ENCODE data around the gene IKZF3.
"Not testable (repeated sequence)": the region's sequence is repeated elsewhere in the genome, so short reads cannot be mapped to it uniquely, and the experiment has no call there.

Gene IKZF3

GRCh38 chr17:39863918-39864746 lies at the start of gene IKZF3:
IKZF3 (minus strand) TSS chr17:39864312; CDS start chr17:39864126, 186 bp downstream.
- DNase-seq, result peak; percentile 84

DNA sequence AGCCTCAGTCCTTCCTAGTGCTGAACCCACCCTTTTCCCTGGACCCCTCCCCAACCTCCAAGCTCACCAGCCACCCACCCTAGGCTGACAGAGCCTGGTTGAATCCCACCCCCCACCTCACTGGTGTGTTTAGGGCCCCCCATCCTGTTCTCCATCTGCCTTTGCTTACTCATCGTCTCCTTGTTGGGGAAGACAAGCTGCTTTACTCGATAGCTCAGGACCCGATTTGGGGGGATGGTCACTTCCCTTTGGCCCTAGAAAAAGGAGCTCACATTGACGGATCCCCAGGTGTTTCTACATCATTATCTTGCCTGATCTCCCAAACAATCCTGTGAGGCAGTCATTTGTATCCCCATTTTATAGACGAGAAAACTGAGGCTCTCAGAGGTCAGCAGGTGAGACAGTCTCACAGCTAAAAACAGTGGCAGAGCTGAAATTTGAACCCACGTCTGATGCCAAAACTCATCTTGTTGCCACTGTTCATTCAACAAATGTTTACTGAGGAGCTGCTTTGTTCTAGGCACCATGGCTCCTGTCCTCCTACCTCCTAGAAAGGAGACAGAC lies 44.8 kb upstream of the IKZF3 start:
- DNase-seq, result no peak

DNA sequence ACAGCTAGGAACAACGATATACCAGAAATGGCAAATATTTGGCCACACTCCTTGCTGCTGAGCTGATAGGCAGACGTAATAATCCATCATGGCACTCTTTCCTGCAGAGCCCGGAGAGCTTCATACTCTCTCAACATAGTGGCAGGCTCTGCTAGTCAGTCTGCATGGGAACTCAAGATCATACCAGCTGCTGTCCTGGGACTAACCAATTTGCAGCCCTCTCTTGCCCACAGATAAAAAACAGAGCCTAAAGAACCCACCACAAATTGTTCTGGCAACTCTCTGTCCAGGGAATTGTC lies 40.8 kb upstream of the IKZF3 start:
- no peak for DNase-seq

DNA sequence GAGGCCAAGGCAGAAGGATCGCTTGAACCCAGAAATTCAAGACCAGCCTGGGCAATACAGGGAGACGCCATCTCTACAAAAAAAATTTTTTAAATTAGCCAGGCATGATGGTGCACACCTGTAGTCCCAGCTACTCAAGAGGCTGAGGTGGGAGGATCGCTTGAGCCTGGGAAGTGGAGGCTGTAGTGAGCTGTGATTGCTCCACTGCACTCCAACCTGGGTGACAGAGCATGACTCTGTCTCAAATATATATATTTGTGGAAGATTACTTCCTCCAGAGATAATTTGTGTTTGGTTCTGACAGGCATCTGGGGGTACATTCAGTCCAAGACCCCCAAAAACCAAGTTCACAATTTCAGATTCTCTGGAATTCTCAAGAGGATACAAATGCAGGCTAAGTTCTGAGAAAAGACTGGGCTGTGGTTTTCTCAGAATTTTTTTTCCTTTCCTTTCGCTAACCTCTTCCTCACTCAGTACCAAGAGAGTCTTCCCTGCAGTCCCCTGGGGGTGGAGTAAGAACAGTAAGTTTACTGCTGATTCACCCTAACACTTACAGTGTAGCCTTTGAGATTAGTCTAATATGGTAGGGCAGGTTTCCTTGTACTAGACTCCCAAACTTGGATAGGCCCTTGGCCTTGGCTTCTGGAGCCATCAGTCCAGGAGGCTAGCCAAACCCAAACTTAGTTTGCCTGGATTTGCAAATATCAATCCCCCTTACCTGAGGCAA lies 39.2 kb upstream of the IKZF3 start:
- DNase-seq, result peak; percentile 28

DNA sequence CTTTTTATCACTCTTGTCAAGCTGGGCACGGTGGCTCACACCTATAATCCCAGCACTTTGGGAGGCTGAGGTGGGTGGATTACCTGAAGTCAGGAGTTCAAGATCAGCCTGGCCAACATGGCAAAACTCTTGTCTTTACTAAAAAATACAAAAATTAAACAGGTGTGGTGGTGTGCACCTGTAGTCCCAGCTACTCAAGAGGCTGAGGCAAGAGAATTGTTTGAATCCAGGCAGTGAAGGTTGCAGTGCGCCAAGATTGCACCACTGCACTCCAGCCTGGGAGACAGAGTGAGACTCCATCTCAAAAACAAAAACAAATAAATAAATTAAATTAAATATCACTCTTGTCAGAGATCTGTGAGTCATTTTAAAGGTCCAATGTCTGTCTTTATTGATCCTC lies 37.9 kb upstream of the IKZF3 start:
- DNase-seq, result not testable (repeated sequence)

GRCh38 chr17:39899215-39899614 lies 35.1 kb upstream of the IKZF3 start:
- no peak for DNase-seq

DNA sequence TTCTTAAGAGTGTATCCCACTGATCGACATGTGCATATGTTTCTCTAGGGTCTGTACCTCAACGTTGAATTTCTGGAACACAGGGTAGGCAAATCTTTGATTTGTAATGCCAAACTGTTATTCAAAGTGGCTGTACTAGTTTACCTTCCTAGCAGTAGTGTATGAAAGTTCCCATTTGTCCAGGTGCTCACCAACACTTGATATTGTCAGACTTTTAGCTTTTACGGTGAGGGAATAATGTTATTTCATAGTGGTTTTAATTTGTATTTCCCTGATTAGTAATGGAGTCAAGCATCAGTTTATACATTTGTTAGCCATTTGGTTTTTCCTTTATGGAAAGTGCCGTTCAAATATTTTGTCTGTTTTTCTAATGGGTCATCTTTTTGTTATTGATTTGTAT lies 34.0 kb upstream of the IKZF3 start:
- no peak for DNase-seq

DNA sequence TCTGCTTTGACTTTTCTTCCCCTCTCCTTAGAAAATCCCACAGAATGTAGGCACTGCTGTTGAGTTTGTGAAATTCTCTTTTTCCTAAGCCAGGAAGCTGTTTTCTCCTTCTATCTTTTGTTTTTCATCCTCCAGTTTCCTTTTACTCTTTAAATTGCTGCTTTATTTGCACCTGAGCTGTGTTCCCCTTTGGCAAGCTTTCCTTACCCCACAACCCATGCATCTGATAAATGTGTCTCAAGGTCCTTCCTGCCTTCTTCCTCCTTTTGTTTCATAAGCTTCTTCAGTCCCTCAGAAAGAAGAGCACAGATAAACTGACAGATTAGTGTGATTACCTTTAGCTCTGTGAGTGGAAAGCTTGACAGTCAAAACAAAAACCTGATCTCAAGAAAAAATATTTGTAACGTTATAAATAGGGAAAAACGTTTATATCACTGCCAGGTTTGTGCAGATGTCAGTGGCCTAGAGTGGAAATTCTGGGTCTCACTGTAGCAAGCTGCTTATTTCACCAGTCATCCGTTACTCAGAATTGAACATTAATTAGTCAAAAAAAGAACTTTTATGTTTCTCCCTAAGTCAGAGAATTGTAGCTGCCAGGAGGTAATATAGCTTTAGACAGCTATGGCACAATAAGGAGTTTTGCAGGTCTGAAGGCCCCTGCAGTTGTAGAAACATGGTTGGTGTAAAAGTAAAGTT lies 30.7 kb upstream of the IKZF3 start:
- no peak for DNase-seq

GRCh38 chr17:39889200-39889599 lies 25.1 kb upstream of the IKZF3 start:
- DNase-seq, result no peak

GRCh38 chr17:39887078-39887477 lies 23.0 kb upstream of the IKZF3 start:
- no peak for DNase-seq

- DNase-seq, result not testable (repeated sequence)
Observed at GRCh38 chr17:39886102-39886501, 22.0 kb upstream of the IKZF3 start.

DNA sequence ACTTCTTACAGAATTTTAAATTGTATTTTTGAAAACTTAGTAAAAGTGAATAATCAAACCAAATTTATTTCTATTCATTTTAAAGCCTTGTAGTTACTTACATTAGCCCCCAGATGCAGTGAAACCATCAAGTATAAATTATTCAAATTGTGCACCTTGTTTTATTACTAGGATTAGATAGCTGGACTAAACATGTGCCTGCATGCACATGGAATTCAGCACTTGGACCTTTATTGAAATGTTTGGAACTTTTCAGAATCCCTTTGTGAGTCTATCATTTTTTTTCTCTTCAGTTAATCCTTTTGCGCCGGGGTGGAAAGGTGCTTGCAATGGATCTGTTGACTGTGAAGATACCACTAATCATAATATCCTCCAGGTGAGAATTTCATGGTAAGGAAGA lies 8.6 kb upstream of the IKZF3 start:
- no peak for DNase-seq

GRCh38 chr17:39871801-39872200 lies 7.7 kb upstream of the IKZF3 start:
- no peak for DNase-seq

DNA sequence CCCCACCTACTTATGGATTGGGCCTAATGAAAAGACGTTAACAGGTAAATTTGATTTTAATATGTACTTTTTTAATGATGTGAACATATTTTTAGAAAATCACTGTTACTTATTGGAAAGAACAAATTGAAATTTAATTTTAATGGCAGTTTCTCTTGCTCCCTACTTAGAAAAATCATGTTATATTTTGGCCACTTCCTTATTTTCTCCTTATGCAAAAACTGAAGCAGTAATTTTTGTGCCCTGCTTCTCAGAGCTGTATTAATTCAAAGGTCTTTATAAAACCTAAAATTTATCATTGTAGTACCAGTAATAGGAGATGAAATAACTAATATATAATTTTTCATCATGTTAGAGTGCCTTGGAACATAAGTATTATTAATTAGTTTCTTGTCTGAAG lies 6.7 kb upstream of the IKZF3 start:
- DNase-seq, result no peak

DNA sequence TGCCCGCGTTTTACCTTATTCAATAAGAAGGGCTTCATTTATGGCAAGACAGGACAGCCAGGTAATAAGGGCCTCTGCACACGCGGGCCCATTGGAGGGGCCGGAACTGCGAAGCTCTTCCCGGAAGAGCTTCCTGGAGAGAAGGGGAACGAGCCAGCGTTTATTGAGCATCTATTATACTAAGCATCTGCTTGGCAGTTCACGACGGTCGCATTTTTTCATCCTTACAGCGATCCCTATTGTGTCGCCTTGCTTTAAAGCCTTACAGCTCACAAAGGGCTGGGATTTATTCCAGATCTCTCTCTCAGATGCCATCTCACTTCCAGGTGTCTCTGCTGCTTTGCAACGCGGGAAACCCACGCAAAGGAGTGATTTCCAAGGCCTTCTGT lies 4.4 kb upstream of the IKZF3 start:
- no peak for DNase-seq

DNA sequence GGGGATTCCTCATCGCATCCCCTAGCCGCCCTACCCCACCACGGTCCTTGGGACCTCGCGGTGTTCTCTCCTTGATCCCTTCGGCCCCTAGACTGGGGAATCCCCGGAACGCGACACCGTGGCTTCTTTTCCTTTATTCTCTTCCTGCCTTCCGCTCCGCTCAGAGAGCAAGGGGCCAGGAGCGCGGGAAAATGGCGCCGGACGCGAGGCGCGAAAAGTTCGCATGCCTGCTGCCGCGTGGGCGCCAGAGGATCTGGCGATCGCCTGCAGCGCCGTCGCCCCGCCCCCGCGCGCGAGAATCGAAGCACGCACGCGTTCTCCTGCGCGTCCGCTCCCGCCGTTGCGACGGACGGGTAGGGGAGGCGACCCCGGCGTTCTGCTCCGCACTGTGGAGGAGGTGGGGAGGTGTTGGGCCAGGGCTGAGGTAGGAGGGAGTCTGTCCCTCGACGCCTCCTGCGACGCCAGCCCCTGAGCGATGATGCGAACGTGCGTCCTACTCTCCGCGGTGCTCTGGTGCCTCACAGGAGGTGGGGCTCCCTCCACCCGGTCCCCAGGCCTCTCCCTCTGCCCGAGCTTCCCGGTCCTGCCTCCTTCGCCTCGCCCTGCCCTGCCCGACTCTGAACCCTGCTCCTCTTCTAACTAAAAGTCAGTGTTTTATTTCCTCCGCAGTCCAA lies 3.9 kb upstream of the IKZF3 start, which contains the start of gene ZPBP2:
Gene ZPBP2 (plus strand): TSS at position 323 of the 674 bp plus-strand sequence. CDS start 153 bp downstream, at position 476.
- DNase-seq, result no peak

GRCh38 chr17:39867084-39867879 lies 3.2 kb upstream of the IKZF3 start:
- DNase-seq, result peak; percentile 78

GRCh38 chr17:39866013-39866730 lies 2.1 kb upstream of the IKZF3 start:
- DNase-seq, result no peak

- DNase-seq, result no peak
Observed at GRCh38 chr17:39863244-39863917, 731 bp downstream of the IKZF3 start.

DNA sequence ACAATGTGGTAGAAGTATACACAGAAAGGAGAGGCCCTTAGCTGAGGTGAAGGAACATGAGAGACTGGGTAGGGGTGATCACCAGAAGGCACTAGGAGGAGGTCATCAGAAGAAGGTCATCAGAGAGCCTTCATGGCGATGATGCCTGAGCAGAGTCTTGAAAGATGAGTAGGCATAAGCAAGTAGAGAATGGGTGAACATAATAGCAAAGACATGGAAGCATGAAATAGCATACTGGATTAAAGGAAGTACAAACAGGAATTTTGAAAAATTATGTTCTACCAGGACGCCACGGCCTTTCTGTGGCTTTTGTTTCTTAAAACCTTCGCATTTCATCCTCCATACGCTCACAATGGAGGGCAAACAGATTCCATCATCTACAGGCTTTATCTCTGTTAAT lies 2.9 kb downstream of the IKZF3 start:
- DNase-seq, result no peak
